ENCODE results near the gene SEPTIN8. TPM values are rescaled to one million over a fixed set of nuclear protein-coding genes. Genes with fewer than 3 reads are reported as not detected.

SEPTIN8 gene
- total RNA-seq, 1 experiment from 2014 or later, result 24.2 TPM

GRCh38 chr5:132778856-132779255 is 1.8 kb upstream of the SEPTIN8 start:
- DNase-seq, result no peak
- POLR2A ChIA-PET (ENCODE audit: unreplicated experiment), result no interaction called here
- intact Hi-C loops (cut with micrococcal nuclease; ENCODE audit: unreplicated experiment), result no loop called here
- Histone ChIP-seq H3K9me3 (ENCODE audit: insufficient read depth, low read depth) (no peaks in the 10 kb centered on the region), H4K20me1 (ENCODE audit: insufficient read depth) (no peaks in the 10 kb centered on the region), H3F3A (ENCODE audit: insufficient read depth, low read depth) (0 out of 2 replicates have a peak, but pooled peaks cover 5% of the 10 kb centered on the region), H3K4me2 (no peak overlapping the region), H3K4me1 (replicated peaks; ENCODE audit: insufficient read depth) (peaks cover 15% of the 10 kb centered on the region), H2AFZ (no peak overlapping the region), H3K9me2 (ENCODE audit: insufficient read depth) (no peaks in the 10 kb centered on the region), H3K36me3 (ENCODE audit: low read depth) (no peaks in the 10 kb centered on the region), H3K27ac (no peak overlapping the region), H3K79me2 (ENCODE audit: low read depth) (peaks cover 7% of the 10 kb centered on the region; the same call in 1 of the 2 replicates), H3K27me3 (ENCODE audit: insufficient read depth, low read depth) (no peaks in the 10 kb centered on the region; the same call in 1 of the 2 replicates), H3K4me3 (no peak overlapping the region)
- CTCF ChIA-PET, result interaction anchor here (0.6 kb wide), 1 partner anchor 83 kb away, joined by 4 read pairs; no protein-coding TSS in a partner anchor
- TF ChIP-seq EZH2 (IDR thresholded peaks at IDR 0.05; ENCODE audit: low read depth) (no peak), CTCF (conservative IDR thresholded peaks at IDR 0.05) (no peak)
- BruUV-seq (replicated peaks), result no TSS peak

GRCh38 chr5:132778129-132778528 is 1.1 kb upstream of the SEPTIN8 start:
- BruUV-seq (replicated peaks), result no TSS peak
- Histone ChIP-seq H3K4me1 (replicated peaks; ENCODE audit: insufficient read depth) (peaks cover 15% of the 10 kb centered on the region), H3K4me3 (peak overlapping the region; percentile 81; the same call in 1 of the 2 replicates), H2AFZ (no peak overlapping the region), H3K79me2 (ENCODE audit: low read depth) (peaks cover 7% of the 10 kb centered on the region; the same call in 1 of the 2 replicates), H3K36me3 (ENCODE audit: low read depth) (no peaks in the 10 kb centered on the region), H3K9me2 (ENCODE audit: insufficient read depth) (no peaks in the 10 kb centered on the region), H3K4me2 (peak overlapping the region; percentile 94), H3F3A (ENCODE audit: insufficient read depth, low read depth) (0 out of 2 replicates have a peak, but pooled peaks cover 5% of the 10 kb centered on the region), H3K9me3 (ENCODE audit: insufficient read depth, low read depth) (no peaks in the 10 kb centered on the region), H4K20me1 (ENCODE audit: insufficient read depth) (no peaks in the 10 kb centered on the region), H3K27ac (no peak overlapping the region), H3K27me3 (ENCODE audit: insufficient read depth, low read depth) (no peaks in the 10 kb centered on the region; the same call in 1 of the 2 replicates)
- TF ChIP-seq CTCF (conservative IDR thresholded peaks at IDR 0.05) (no peak), EZH2 (IDR thresholded peaks at IDR 0.05; ENCODE audit: low read depth) (no peak)
- ChIA-PET POLR2A (ENCODE audit: unreplicated experiment) (interaction anchor here (0.5 to 0.6 kb wide), 2 partner anchors 19 to 29 kb away, joined by 4 to 8 read pairs; no protein-coding TSS in a partner anchor), CTCF (no interaction called here)
- DNase-seq, result no peak
- intact Hi-C loops (cut with micrococcal nuclease; ENCODE audit: unreplicated experiment), result no loop called here

GRCh38 chr5:132776938-132777208 is 166 bp downstream of the SEPTIN8 start:
- Histone ChIP-seq H3K9me2 (ENCODE audit: insufficient read depth) (no peaks in the 10 kb centered on the region), H3K36me3 (ENCODE audit: low read depth) (no peaks in the 10 kb centered on the region), H4K20me1 (ENCODE audit: insufficient read depth) (no peaks in the 10 kb centered on the region), H3K4me2 (peak overlapping the region; percentile 81), H3K4me1 (replicated peaks; ENCODE audit: insufficient read depth) (peaks cover 15% of the 10 kb centered on the region), H3K4me3 (peak overlapping the region; percentile 81), H3K79me2 (ENCODE audit: low read depth) (peaks cover 7% of the 10 kb centered on the region; the same call in 1 of the 2 replicates), H3K9me3 (ENCODE audit: insufficient read depth, low read depth) (no peaks in the 10 kb centered on the region), H3K27ac (no peak overlapping the region), H2AFZ (peak overlapping the region; percentile 80), H3F3A (ENCODE audit: insufficient read depth, low read depth) (0 out of 2 replicates have a peak, but pooled peaks cover 5% of the 10 kb centered on the region), H3K27me3 (ENCODE audit: insufficient read depth, low read depth) (no peaks in the 10 kb centered on the region; the same call in 1 of the 2 replicates)
- CTCF ChIA-PET, result no interaction called here
- no peak for TF ChIP-seq CTCF (conservative IDR thresholded peaks at IDR 0.05)
- no peak for TF ChIP-seq EZH2 (IDR thresholded peaks at IDR 0.05; ENCODE audit: low read depth)
- no TSS peak for BruUV-seq (replicated peaks)
- no peak for DNase-seq
- intact Hi-C loops (cut with micrococcal nuclease; ENCODE audit: unreplicated experiment), result no loop called here
- POLR2A ChIA-PET (ENCODE audit: unreplicated experiment), result no interaction called here

All from PC-9 (cell line).